ENCODE results near the gene C19orf47.

Gene C19orf47

DNA sequence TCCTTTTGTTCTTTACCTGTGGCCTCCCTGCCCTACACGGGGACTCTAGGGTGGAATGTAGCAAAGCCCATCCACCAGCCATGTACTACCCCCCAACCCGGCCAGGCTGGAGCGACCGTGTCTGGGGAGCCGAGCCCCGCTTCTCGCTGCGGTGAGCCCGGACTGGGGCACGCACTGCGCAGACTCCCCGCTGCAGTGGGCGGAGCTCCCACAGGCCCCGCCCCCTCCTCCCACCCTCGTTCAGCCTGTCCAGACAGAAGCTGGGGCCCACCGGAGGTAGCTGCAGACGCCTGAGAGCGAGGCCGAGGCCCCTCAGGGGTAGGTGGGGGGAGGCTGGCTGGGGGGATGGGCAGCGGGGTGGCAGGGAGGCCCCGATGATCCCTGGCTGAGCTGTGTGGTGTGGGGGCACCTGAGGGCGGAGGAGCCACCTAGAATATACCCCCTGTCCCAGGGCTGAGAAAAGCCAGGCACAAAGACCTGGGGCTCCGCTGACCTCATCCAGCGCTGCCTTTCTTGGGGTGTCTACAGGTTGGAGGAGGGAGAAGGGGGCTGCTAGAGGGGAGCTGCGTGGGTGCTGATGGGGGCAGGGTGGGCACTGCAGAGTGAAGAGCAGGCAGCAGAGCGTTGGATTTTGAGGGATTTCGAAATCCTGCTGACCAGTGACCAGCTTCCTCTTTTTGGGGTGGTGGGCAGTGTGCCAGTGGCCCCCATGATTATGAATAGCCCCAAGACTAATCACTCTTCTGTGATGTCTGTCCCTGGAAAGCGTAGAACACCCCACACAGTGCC, 17.6 kb upstream of the C19orf47 start:
- no peak overlapping the region for H3K9ac ChIP-seq
- H3K36me3 ChIP-seq, result peaks cover 33% of the 10 kb centered on the region
- H4K20me1 ChIP-seq, result peaks cover 39% of the 10 kb centered on the region
- no peak overlapping the region for H3K27ac ChIP-seq
- H3K9me3 ChIP-seq, result no peaks in the 10 kb centered on the region
- peaks cover 20% of the 10 kb centered on the region for H3K4me1 ChIP-seq
- TF ChIP-seq Cebpa-rat (IDR thresholded peaks at IDR 0.05), result no peak
- H3K27me3 ChIP-seq, result no peaks in the 10 kb centered on the region
- H3K4me2 ChIP-seq, result no peak overlapping the region
- no peak overlapping the region for H3K4me3 ChIP-seq

DNA sequence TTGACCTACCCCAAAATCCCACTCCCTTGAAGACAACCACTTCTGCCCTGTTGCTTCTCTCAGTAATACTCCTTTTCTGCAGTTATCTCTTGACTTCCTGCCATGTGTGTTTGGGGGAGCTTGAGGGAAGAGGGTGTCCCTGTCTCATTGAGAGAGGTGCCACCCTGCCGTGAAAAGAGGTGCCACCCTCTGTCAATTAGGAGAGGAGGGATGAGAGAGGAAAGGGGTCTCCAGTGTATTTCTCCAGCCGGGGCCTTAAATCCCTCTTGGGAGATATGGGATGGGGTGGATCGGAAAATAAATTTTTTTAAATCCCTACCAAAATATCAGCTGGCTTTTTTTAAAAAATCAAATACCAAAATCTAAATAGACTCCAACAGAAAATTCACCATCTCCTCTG, 16.8 kb upstream of the C19orf47 start:
- no peaks in the 10 kb centered on the region for H3K9me3 ChIP-seq
- H3K27me3 ChIP-seq, result no peaks in the 10 kb centered on the region
- H3K4me1 ChIP-seq, result peaks cover 18% of the 10 kb centered on the region
- H3K4me2 ChIP-seq, result no peak overlapping the region
- TF ChIP-seq Cebpa-rat (IDR thresholded peaks at IDR 0.05), result no peak
- H3K9ac ChIP-seq, result no peak overlapping the region
- peaks cover 47% of the 10 kb centered on the region for H4K20me1 ChIP-seq
- H3K27ac ChIP-seq, result no peak overlapping the region
- peaks cover 26% of the 10 kb centered on the region for H3K36me3 ChIP-seq
- H3K4me3 ChIP-seq, result no peak overlapping the region

DNA sequence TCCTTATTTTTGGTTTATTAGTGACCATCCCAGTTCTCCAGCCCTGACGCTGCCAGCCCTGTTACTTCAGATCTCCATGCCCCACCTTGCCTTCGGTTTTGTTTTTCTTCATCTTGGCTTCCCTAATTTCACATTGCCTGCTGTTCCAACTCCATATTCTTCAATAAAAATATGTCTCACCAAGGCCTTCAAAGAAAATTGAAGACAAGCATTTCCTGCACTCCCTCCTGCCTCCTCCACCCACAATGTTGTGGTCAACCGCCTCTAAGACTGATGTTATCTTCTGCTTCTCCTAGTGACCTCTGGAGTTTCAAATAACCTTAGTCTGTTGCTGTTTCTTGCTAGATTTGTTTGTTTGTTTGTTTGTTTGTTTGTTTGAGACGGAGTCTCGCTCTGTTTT, 14.9 kb upstream of the C19orf47 start:
- Histone ChIP-seq H3K4me3 (no peak overlapping the region), H4K20me1 (peaks cover 66% of the 10 kb centered on the region), H3K36me3 (peaks cover 18% of the 10 kb centered on the region), H3K27ac (no peak overlapping the region), H3K4me1 (peaks cover 37% of the 10 kb centered on the region), H3K9me3 (no peaks in the 10 kb centered on the region), H3K9ac (no peak overlapping the region), H3K4me2 (peak overlapping the region; percentile 36), H3K27me3 (no peaks in the 10 kb centered on the region)
- TF ChIP-seq Cebpa-rat (IDR thresholded peaks at IDR 0.05), result no peak

- Histone ChIP-seq H4K20me1 (peaks cover 75% of the 10 kb centered on the region), H3K36me3 (peaks cover 10% of the 10 kb centered on the region), H3K4me2 (0 out of 2 replicates have a peak overlapping the region, but pooled peaks have one; percentile 36), H3K9me3 (no peaks in the 10 kb centered on the region), H3K4me1 (peaks cover 46% of the 10 kb centered on the region), H3K27ac (no peak overlapping the region), H3K27me3 (no peaks in the 10 kb centered on the region), H3K4me3 (no peak overlapping the region), H3K9ac (no peak overlapping the region)
- TF ChIP-seq Cebpa-rat (IDR thresholded peaks at IDR 0.05), result no peak
Observed at GRCh38 chr19:40362160-40362559, 14.0 kb upstream of the C19orf47 start.

DNA sequence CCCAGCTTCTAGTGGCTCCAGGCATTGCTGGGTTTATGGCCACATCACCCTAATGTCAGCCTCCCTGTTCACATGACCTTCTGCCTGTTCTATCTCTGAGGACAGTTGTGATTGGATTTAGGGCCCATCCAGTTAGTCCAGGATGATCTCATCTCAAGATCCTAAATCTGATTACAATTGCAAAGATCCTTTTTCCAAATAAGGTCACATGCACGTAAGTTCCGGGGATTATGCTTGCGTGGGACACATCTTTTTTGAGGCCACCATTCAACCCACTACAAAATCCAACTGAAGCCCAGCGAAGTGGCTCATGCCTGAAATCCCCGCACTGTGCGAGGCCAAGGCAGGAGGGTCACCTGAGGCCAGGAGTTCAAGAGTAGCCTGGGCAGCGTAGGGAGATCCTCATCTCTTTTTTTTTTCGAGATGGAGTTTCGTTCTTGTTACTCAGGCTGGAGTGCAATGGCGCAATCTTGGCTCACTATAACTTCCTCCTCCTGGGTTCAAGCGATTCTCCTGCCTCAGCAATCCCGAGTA, 12.6 kb upstream of the C19orf47 start:
- no peaks in the 10 kb centered on the region for H3K36me3 ChIP-seq
- H4K20me1 ChIP-seq, result peaks cover 89% of the 10 kb centered on the region
- TF ChIP-seq Cebpa-rat (IDR thresholded peaks at IDR 0.05), result no peak
- no peak overlapping the region for H3K27ac ChIP-seq
- H3K9ac ChIP-seq, result no peak overlapping the region
- no peaks in the 10 kb centered on the region for H3K9me3 ChIP-seq
- no peak overlapping the region for H3K4me2 ChIP-seq
- peaks cover 59% of the 10 kb centered on the region for H3K4me1 ChIP-seq
- H3K4me3 ChIP-seq, result no peak overlapping the region
- no peaks in the 10 kb centered on the region for H3K27me3 ChIP-seq

DNA sequence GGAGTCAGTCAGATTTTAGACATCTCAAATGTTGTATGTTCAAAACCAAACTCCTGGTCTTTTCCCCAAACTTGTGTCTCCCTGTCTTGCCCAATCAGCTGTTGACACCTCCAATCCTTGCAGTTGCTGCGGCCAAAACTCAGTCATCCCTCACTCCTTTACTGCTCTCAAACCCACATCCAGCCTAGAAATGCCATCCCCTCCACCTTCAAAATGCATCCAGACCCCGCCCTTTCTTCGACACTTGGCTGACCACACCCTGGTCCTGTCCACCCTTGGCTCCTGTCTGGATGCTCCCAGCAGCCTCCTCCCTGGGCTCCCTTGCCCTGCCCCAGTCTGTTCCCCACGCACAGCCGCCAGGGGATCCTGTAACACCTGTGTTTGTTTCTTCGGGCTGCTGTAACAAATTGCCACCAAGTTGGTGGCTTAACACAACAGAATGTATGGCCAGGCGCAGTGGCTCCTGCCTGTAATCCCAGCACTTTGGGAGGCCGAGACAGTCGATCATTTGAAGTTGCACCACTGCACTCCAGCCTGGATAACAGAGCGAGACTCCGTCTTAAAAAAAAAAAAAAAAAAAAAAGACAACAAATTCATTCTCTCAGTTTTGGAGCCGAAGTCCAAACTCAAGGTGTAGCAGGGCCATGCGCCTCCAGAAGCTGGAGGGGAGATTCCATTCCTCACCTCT, 12.0 kb upstream of the C19orf47 start:
- Histone ChIP-seq H3K4me2 (no peak overlapping the region), H4K20me1 (peaks cover 94% of the 10 kb centered on the region), H3K4me1 (peaks cover 59% of the 10 kb centered on the region), H3K9ac (no peak overlapping the region), H3K9me3 (no peaks in the 10 kb centered on the region), H3K27me3 (no peaks in the 10 kb centered on the region), H3K36me3 (no peaks in the 10 kb centered on the region), H3K4me3 (no peak overlapping the region), H3K27ac (no peak overlapping the region)
- TF ChIP-seq Cebpa-rat (IDR thresholded peaks at IDR 0.05), result no peak

DNA sequence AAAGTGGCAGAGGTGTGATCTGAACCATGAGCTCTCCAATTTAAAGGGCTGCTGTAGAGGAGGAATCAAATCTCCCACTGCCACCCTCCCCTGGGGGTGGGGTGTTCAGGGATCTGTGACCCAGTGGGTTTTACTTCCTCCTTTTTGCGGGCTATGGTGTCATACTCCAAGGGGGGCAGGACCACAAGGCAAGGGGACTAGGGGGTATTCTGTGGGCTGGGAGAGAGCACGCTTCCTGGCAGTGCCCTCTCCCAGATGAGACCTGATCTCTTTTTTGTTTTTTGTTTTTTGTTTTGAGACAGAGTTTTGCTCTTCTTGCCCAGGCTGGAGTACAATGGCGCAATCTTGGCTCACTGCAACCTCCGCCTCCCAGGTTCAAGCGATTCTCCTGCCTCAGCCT, 10.6 kb upstream of the C19orf47 start:
- Histone ChIP-seq H4K20me1 (peaks cover 95% of the 10 kb centered on the region), H3K4me3 (no peak overlapping the region), H3K27ac (no peak overlapping the region), H3K36me3 (no peaks in the 10 kb centered on the region), H3K27me3 (no peaks in the 10 kb centered on the region), H3K4me1 (peaks cover 59% of the 10 kb centered on the region), H3K4me2 (peak overlapping the region; percentile 72), H3K9ac (no peak overlapping the region), H3K9me3 (no peaks in the 10 kb centered on the region)
- 0 out of 2 replicates have a peak, but pooled peaks have one; percentile 11 for TF ChIP-seq Cebpa-rat (IDR thresholded peaks at IDR 0.05)

GRCh38 chr19:40357640-40358039, 9.4 kb upstream of the C19orf47 start:
- Histone ChIP-seq H3K4me3 (no peak overlapping the region), H3K36me3 (no peaks in the 10 kb centered on the region), H4K20me1 (peaks cover 85% of the 10 kb centered on the region), H3K27ac (no peak overlapping the region), H3K9me3 (no peaks in the 10 kb centered on the region), H3K4me2 (peak overlapping the region; percentile 72; the same call in 1 of the 2 replicates), H3K4me1 (peaks cover 48% of the 10 kb centered on the region), H3K9ac (no peak overlapping the region), H3K27me3 (no peaks in the 10 kb centered on the region)
- no peak for TF ChIP-seq Cebpa-rat (IDR thresholded peaks at IDR 0.05)

DNA sequence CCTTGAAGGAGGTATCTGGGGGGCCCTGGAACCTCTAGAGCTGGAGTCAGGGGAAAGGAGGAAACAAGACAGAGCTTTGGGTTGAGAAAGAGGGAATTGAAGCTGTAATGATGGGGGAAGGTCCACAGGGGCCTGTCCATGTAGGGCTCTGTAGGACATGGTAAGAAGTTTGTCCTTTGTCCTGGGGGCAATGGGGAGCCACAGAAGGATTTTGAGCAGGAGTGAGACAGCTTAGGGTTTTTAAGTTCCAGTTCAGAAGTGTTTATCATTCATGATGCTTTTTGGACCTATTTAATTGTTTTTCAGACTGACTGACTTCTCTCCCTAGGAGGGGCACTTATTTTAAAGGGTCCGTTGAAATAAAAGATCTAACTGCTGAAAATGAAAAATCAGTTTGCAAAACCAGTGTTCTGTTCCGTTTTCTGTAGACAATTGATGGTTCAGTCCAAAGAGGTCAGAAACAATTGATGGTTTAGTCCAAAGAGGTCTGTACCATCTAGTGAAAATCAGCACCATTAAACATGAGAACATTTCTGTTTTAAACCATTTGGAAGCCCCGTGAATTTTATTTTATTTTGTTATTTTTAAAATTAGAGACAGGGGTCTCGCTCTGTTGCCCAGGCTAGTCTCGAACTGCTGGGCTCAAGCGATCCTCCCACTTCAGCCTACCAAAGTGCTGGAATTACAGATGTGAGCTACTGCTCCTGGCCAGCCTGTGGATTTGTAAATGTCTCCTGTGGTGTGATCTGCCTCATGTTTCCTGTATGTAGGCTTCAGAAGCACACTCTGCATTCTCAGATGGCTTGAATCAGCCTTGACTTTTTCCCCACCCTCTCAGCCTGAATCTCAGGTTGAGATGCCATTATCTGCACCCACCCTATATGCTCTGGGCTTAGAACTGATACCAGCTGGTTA, 8.7 kb upstream of the C19orf47 start:
- no peak for TF ChIP-seq Cebpa-rat (IDR thresholded peaks at IDR 0.05)
- no peaks in the 10 kb centered on the region for H3K36me3 ChIP-seq
- H3K4me3 ChIP-seq, result no peak overlapping the region
- H3K27me3 ChIP-seq, result no peaks in the 10 kb centered on the region
- H3K27ac ChIP-seq, result no peak overlapping the region
- peaks cover 78% of the 10 kb centered on the region for H4K20me1 ChIP-seq
- H3K9me3 ChIP-seq, result no peaks in the 10 kb centered on the region
- H3K4me2 ChIP-seq, result peak overlapping the region; percentile 11; the same call in 1 of the 2 replicates
- H3K4me1 ChIP-seq, result peaks cover 43% of the 10 kb centered on the region
- H3K9ac ChIP-seq, result no peak overlapping the region

All from BLaER1 (cell line).